T-cell (primary cell): Measurements from ENCODE around the gene NTMT2. TPM values are rescaled to one million over a fixed set of nuclear protein-coding genes. Genes with fewer than 3 reads are reported as not detected.

Experiments used
- ATAC-seq, 4 experiments: fragments of 200-7000 bp in 3 of 4; fragments of 150-1000 bp in 1 of 4; cut with Tn5 transposase; replicated peaks in 1 of 4; 1 replicate in 3 of 4; 2 replicates in 1 of 4; pipeline ENCODE4 v1.10.0; 2021; ENCODE audit warnings: moderate library complexity in 3 of 4, mild to moderate bottlenecking in 2 of 4, moderate number of reproducible peaks in 1 of 4
- CTCF ChIA-PET, 2 donors: fragments of 300-600 bp; sonication (Branson Sonifier 250); formaldehyde crosslinking; loops; one replicate each; lab custom pipeline; 2022; ENCODE audit warnings: antibody characterized with exemption in 2 of 2; lab: Charles Lee
- POLR2A ChIA-PET, 2 donors: fragments of 300-600 bp; sonication (Branson Sonifier 250); formaldehyde crosslinking; loops; one replicate each; lab custom pipeline; 2022; ENCODE audit warnings: antibody characterized with exemption in 2 of 2; lab: Charles Lee
- DNase-seq, 35 experiments: peaks; one replicate each; pipeline versions ENCODE4 v3.0.0 to v3.0.0-alpha.2; 2013 to 2023
- H3K27ac ChIP-seq: one replicate; pipeline ENCODE4 v1.5.1; 2013; ENCODE audit warnings: low read length
- H3K27me3 ChIP-seq, 2 experiments: replicated peaks in 1 of 2; 1 replicate in 1 of 2; 2 replicates in 1 of 2; pipeline versions ENCODE4 v1.6.1 to v1.7.0; 2013; ENCODE audit warnings: low read length in 1 of 2, mixed read lengths in 1 of 2; ENCODE audit not compliant: control insufficient read depth in 2 of 2, insufficient read depth in 2 of 2; ENCODE audit errors: extremely low read depth in 1 of 2
- H3K36me3 ChIP-seq, 2 donors: 1 replicate in 1 of 2; 2 replicates in 1 of 2; pipeline versions ENCODE4 v1.6.1 to v1.7.0; 2013; ENCODE audit warnings: low read length in 1 of 2; ENCODE audit not compliant: control insufficient read depth in 2 of 2, insufficient read depth in 1 of 2; ENCODE audit errors: extremely low read depth in 1 of 2
- H3K4me1 ChIP-seq, 2 experiments: 1 replicate in 1 of 2; 2 replicates in 1 of 2; pipeline versions ENCODE4 v1.6.1 to v1.7.0; 2013; ENCODE audit warnings: low read length in 2 of 2, mixed read lengths in 1 of 2; ENCODE audit not compliant: insufficient read depth in 2 of 2, control insufficient read depth in 1 of 2; ENCODE audit errors: extremely low read depth in 1 of 2
- H3K4me3 ChIP-seq, 2 donors: 1 replicate in 1 of 2; 2 replicates in 1 of 2; pipeline versions ENCODE4 v1.5.1 to v1.7.0; 2013; ENCODE audit warnings: mild to moderate bottlenecking in 2 of 2, low read length in 1 of 2, moderate library complexity in 1 of 2; ENCODE audit not compliant: control insufficient read depth in 1 of 2; ENCODE audit errors: extremely low read depth in 1 of 2
- H3K9me3 ChIP-seq: 2 replicates; pipeline ENCODE4 v1.7.0; 2013
- H3K27ac Mint-ChIP-seq, 2 donors: one replicate each; pipeline ENCODE4 v1.8.0; 2020 to 2021; ENCODE audit warnings: mild to moderate bottlenecking in 2 of 2, mixed read lengths in 2 of 2
- H3K27me3 Mint-ChIP-seq, 2 donors: one replicate each; pipeline ENCODE4 v1.8.0; 2021 to 2022; ENCODE audit warnings: mixed read lengths in 2 of 2
- H3K36me3 Mint-ChIP-seq: one replicate; pipeline ENCODE4 v1.8.0; 2021; ENCODE audit warnings: mixed read lengths
- H3K4me1 Mint-ChIP-seq, 3 donors: one replicate each; pipeline ENCODE4 v1.8.0; 2020 to 2022; ENCODE audit warnings: mixed read lengths in 3 of 3, mild to moderate bottlenecking in 1 of 3
- H3K4me3 Mint-ChIP-seq, 3 donors: one replicate each; pipeline ENCODE4 v1.8.0; 2020 to 2022; ENCODE audit warnings: mild to moderate bottlenecking in 3 of 3, mixed read lengths in 3 of 3, moderate library complexity in 3 of 3
- H3K9me3 Mint-ChIP-seq, 3 donors: one replicate each; pipeline ENCODE4 v1.8.0; 2020 to 2022; ENCODE audit warnings: mixed read lengths in 3 of 3
- WGBS: methylation state at CpG from one replicate; pipeline ENCODE4 v1.1.5; 2013; ENCODE audit warnings: missing lambda C conversion rate; ENCODE audit not compliant: insufficient coverage; 5-methylcytosine and 5-hydroxymethylcytosine counted together
- total RNA-seq, 35 experiments: library from RNA in 6 of 35; stranded (reverse) in 6 of 35; fragments of 120-200 nt in 1 of 35; gene quantifications; one replicate each; pipeline versions ENCODE4 v1.2.1 to v1.2.4 and lab custom pipeline; 2013 to 2026

The NTMT2 gene
- total RNA-seq, 5 donors from 2014 or later (not counting 1 experiment from before 2014, with no cell fraction given), result not detected

DNA sequence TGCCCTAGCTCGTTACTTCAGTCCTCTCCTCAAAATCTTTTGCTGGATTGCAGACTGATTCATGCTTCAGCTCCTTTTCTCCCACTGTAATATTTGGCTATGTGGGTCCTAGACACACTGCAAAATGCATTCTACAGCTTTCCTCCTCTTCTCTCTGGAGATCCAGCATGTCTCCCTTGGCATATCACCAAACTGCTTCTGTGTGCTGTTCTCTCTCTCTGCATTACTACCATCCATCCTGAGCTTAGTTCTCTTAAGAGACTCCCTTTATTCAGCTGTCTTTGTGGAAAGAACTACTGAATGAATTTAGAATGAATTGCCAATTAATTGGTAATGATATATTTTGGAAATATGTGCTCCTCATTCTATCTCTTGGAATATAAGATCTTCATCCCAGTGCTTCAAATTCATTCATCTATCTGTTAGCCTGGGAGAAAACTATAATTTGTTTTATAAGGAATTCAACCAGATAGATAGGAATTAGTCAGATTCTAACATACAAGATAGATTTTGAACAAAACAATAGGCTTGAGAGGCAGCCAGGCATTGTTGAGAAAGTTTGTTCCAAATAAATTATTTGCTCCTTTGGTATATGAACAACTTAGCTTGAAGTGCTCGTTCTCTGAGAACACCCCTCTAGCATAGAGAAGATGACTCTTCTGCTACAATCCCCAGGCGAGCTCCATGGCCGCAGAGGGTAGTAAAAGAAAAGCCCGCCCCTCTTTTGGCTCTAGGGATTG lies 71.9 kb downstream of the NTMT2 start:
- ChIA-PET CTCF (no interaction called here), POLR2A (no interaction called here)
- H3K27me3 Mint-ChIP-seq, result peaks cover 30 to 46% of the 10 kb centered on the region in 2 donors
- no peaks in the 10 kb centered on the region for H3K4me1 ChIP-seq
- H3K9me3 ChIP-seq, result no peaks in the 10 kb centered on the region
- no peak overlapping the region for H3K4me3 ChIP-seq
- no peak overlapping the region for H3K4me3 Mint-ChIP-seq
- DNase-seq (no peak), ATAC-seq (no peak)
- H3K36me3 Mint-ChIP-seq, result no peaks in the 10 kb centered on the region
- H3K4me1 Mint-ChIP-seq, result no peaks in the 10 kb centered on the region
- no peak overlapping the region for H3K27ac ChIP-seq
- no peaks in the 10 kb centered on the region for H3K36me3 ChIP-seq
- peaks cover 0 to 7% of the 10 kb centered on the region in 2 experiments for H3K27me3 ChIP-seq
- no CpG with 5 or more reads among the region's 5 CpGs for WGBS
- H3K27ac Mint-ChIP-seq, result no peak overlapping the region
- no peaks in the 10 kb centered on the region for H3K9me3 Mint-ChIP-seq

DNA sequence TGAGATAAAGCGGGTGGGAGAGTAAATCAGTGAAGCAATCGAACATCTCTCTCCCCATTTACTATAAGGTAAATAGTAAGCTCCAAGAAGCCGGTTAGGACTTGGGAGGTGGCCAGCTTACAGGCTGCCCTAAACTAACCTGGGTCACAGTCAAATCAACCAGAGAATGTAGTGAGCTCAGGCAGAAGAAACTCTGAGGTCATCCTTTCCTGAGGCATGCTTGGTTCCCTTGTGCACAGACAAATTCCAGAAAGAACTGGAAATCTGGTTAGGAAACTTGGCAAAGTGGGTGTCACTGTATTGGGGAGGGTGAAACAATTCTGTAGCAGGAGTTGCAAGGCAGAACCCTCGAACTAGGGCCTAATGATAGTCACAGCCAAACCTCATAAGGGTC lies 72.5 kb downstream of the NTMT2 start:
- Histone ChIP-seq H3K9me3 (no peaks in the 10 kb centered on the region), H3K36me3 (no peaks in the 10 kb centered on the region), H3K27ac (no peak overlapping the region), H3K4me3 (no peak overlapping the region), H3K27me3 (peaks cover 0 to 7% of the 10 kb centered on the region in 2 experiments), H3K4me1 (no peaks in the 10 kb centered on the region)
- H3K27ac Mint-ChIP-seq, result no peak overlapping the region
- no peak for DNase-seq
- ATAC-seq, result no peak
- H3K27me3 Mint-ChIP-seq, result peaks cover 26 to 49% of the 10 kb centered on the region in 2 donors
- peaks cover 0 to 2% (median 1%) of the 10 kb centered on the region in 3 donors for H3K9me3 Mint-ChIP-seq
- 50% methylated on average over 2 of the region's 4 CpGs for WGBS
- no peak overlapping the region for H3K4me3 Mint-ChIP-seq
- ChIA-PET CTCF (no interaction called here), POLR2A (no interaction called here)
- no peaks in the 10 kb centered on the region for H3K4me1 Mint-ChIP-seq
- H3K36me3 Mint-ChIP-seq, result no peaks in the 10 kb centered on the region

Other genes starting within 250 kb of the NTMT2 start
- 10 to 100 TPM; 13.8 to 20.2 (median 16.6) TPM for gene KIFAP3, start 71.3 kb upstream of the NTMT2 start, total RNA-seq